PC-3 (cell line): Measurements from ENCODE around the gene CHMP5.

Experiments used
- EZH2 ChIP-seq: fragments of 300-600 bp; sonication (generic); IDR thresholded peaks from one replicate; pipeline ENCODE4 v1.6.1; 2017; ENCODE audit warnings: antibody characterized with exemption, mild to moderate bottlenecking, low read length; ENCODE audit not compliant: unreplicated experiment
- TF ChIP-seq, protein P1 (sequence below): fragments of 300-600 bp; sonication (generic); conservative IDR thresholded peaks from 2 replicates; pipeline ENCODE4 v1.5.1; 2017; ENCODE audit warnings: antibody characterized with exemption, low read depth, mild to moderate bottlenecking, low read length

DNA sequence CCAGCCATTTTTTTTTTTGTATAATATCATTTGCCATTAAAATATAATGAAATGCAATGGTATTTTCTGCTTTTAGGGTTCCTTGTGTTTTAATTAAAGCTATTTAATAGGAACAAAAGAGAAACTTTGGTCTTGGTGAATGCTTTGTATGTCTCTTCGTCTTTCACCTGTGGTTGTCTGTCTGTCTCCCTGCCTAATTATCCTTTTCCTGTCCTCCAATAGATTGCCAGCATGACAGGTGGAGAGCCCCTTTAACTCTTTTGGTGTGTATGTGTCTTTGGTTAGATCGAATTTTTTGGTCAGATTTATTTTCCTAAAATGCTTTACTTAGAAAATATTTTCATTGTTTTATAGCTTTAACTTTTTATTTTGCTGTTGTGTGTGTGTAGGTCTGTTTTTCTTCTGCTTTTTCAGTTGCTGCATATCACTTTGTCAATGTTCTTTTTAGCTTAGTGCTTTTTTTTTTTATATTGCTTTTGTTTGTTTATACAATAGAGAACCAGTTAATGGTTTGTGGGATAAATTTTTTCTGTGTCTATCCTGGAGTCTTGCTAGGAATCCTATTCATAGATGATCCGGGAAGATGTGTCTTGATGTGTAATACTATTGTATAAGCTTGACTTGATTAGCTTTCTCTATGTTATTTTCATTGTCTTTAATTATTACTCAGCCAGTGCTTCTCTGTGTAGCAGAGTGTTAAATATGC lies 8.6 kb downstream of the CHMP5 start:
- TF ChIP-seq, protein P1, sequence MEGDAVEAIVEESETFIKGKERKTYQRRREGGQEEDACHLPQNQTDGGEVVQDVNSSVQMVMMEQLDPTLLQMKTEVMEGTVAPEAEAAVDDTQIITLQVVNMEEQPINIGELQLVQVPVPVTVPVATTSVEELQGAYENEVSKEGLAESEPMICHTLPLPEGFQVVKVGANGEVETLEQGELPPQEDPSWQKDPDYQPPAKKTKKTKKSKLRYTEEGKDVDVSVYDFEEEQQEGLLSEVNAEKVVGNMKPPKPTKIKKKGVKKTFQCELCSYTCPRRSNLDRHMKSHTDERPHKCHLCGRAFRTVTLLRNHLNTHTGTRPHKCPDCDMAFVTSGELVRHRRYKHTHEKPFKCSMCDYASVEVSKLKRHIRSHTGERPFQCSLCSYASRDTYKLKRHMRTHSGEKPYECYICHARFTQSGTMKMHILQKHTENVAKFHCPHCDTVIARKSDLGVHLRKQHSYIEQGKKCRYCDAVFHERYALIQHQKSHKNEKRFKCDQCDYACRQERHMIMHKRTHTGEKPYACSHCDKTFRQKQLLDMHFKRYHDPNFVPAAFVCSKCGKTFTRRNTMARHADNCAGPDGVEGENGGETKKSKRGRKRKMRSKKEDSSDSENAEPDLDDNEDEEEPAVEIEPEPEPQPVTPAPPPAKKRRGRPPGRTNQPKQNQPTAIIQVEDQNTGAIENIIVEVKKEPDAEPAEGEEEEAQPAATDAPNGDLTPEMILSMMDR, result no peak
- TF ChIP-seq EZH2, result no peak
